Measurements from ENCODE around the gene TGM5.
"Not testable (repeated sequence)": the region's sequence is repeated elsewhere in the genome, so short reads cannot be mapped to it uniquely, and the experiment has no call there.

Gene TGM5

GRCh38 chr15:43239732-43240491, 26.8 kb downstream of the TGM5 start:
- Mint-ChIP-seq H3K27me3 (no peaks in the 10 kb centered on the region), H3K4me1 (no peaks in the 10 kb centered on the region), H3K4me3 (no peak overlapping the region), H3K9me3 (no peaks in the 10 kb centered on the region), H3K27ac (no peak overlapping the region), H3K36me3 (no peaks in the 10 kb centered on the region)

DNA sequence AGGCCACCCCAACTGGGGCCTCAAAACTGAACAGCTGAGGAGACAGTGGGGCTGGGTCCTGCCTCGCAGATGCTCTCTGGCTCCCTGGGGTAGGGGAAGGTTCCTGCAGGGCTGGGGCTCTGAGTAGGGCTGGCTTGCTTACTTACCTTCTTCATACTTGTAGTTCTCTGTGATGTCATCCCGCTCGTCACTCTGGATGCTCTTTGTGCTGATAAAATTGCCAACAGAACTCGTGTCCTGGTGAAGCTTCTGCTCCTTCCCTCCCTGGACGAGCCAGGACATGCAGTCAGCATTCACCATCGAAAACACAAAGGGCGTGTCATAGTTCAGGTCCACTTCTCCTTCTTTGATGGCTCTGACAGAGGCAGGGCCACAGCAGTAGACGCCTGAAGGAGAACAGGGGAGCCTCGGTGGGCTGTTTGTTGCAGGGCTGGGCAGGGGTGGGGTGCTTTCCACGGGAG, 28.0 kb downstream of the TGM5 start:
- Mint-ChIP-seq H3K36me3 (no peaks in the 10 kb centered on the region), H3K4me1 (no peaks in the 10 kb centered on the region), H3K27ac (no peak overlapping the region), H3K4me3 (no peak overlapping the region), H3K9me3 (no peaks in the 10 kb centered on the region), H3K27me3 (no peaks in the 10 kb centered on the region)

- H3K27me3 Mint-ChIP-seq: no peaks in the 10 kb centered on the region
- H3K4me1 Mint-ChIP-seq: no peaks in the 10 kb centered on the region
- H3K9me3 Mint-ChIP-seq: no peaks in the 10 kb centered on the region
- no peak overlapping the region for H3K27ac Mint-ChIP-seq
- H3K36me3 Mint-ChIP-seq: no peaks in the 10 kb centered on the region
- H3K4me3 Mint-ChIP-seq: no peak overlapping the region
Observed at GRCh38 chr15:43237842-43238470, 28.8 kb downstream of the TGM5 start.

GRCh38 chr15:43235536-43235935, 31.2 kb downstream of the TGM5 start:
- H3K27me3 Mint-ChIP-seq: no peaks in the 10 kb centered on the region
- H3K27ac Mint-ChIP-seq: no peak overlapping the region
- no peaks in the 10 kb centered on the region for H3K9me3 Mint-ChIP-seq
- H3K4me1 Mint-ChIP-seq: no peaks in the 10 kb centered on the region
- no peak overlapping the region for H3K4me3 Mint-ChIP-seq
- H3K36me3 Mint-ChIP-seq: no peaks in the 10 kb centered on the region

GRCh38 chr15:43232289-43232874, 34.3 kb downstream of the TGM5 start:
- H3K27ac Mint-ChIP-seq: no peak overlapping the region
- H3K36me3 Mint-ChIP-seq: no peaks in the 10 kb centered on the region
- no peaks in the 10 kb centered on the region for H3K4me1 Mint-ChIP-seq
- H3K9me3 Mint-ChIP-seq: no peaks in the 10 kb centered on the region
- H3K27me3 Mint-ChIP-seq: no peaks in the 10 kb centered on the region
- no peak overlapping the region for H3K4me3 Mint-ChIP-seq

DNA sequence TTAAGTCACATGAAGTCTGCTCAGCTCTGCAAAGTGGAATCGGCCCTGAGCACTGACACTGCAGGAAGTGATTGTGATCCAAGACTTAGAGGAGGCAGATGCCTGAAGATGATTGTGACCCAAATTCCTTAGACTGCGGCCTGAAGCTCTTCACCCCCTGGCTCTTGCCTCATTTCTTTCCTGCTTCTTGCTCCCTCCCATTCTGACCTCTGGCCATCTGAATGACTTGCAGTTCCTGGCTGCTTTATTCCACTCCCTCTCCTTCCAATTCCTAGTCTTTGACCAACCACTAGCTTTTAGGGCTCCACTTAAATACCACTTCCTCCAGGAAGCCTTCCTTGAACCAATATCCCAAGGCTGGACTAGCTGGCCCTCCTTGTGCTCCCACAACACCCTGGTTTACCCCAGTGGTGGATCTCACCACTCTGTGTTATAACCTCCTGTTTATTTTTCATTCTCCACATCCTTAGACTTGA, 36.0 kb downstream of the TGM5 start:
- no peaks in the 10 kb centered on the region for H3K9me3 Mint-ChIP-seq
- no peak overlapping the region for H3K27ac Mint-ChIP-seq
- peaks cover 3% of the 10 kb centered on the region for H3K4me1 Mint-ChIP-seq
- no peak overlapping the region for H3K4me3 Mint-ChIP-seq
- H3K36me3 Mint-ChIP-seq: no peaks in the 10 kb centered on the region
- no peaks in the 10 kb centered on the region for H3K27me3 Mint-ChIP-seq

GRCh38 chr15:43229977-43230376, 36.8 kb downstream of the TGM5 start:
- H3K27ac Mint-ChIP-seq: no peak overlapping the region
- H3K4me3 Mint-ChIP-seq: no peak overlapping the region
- no peaks in the 10 kb centered on the region for H3K36me3 Mint-ChIP-seq
- peaks cover 7% of the 10 kb centered on the region for H3K4me1 Mint-ChIP-seq
- H3K9me3 Mint-ChIP-seq: no peaks in the 10 kb centered on the region
- H3K27me3 Mint-ChIP-seq: peaks cover 2% of the 10 kb centered on the region

GRCh38 chr15:43226436-43227305, 40.1 kb downstream of the TGM5 start:
- H3K27ac Mint-ChIP-seq: no peak overlapping the region
- peaks cover 7% of the 10 kb centered on the region for H3K4me1 Mint-ChIP-seq
- no peaks in the 10 kb centered on the region for H3K36me3 Mint-ChIP-seq
- H3K27me3 Mint-ChIP-seq: peaks cover 5% of the 10 kb centered on the region
- H3K4me3 Mint-ChIP-seq: no peak overlapping the region
- no peaks in the 10 kb centered on the region for H3K9me3 Mint-ChIP-seq

- not testable (repeated sequence) for H3K9me3 Mint-ChIP-seq, H3K36me3 Mint-ChIP-seq, H3K27me3 Mint-ChIP-seq, H3K4me1 Mint-ChIP-seq, H3K4me3 Mint-ChIP-seq, H3K27ac Mint-ChIP-seq
Observed at GRCh38 chr15:43225950-43226255, 40.8 kb downstream of the TGM5 start.

DNA sequence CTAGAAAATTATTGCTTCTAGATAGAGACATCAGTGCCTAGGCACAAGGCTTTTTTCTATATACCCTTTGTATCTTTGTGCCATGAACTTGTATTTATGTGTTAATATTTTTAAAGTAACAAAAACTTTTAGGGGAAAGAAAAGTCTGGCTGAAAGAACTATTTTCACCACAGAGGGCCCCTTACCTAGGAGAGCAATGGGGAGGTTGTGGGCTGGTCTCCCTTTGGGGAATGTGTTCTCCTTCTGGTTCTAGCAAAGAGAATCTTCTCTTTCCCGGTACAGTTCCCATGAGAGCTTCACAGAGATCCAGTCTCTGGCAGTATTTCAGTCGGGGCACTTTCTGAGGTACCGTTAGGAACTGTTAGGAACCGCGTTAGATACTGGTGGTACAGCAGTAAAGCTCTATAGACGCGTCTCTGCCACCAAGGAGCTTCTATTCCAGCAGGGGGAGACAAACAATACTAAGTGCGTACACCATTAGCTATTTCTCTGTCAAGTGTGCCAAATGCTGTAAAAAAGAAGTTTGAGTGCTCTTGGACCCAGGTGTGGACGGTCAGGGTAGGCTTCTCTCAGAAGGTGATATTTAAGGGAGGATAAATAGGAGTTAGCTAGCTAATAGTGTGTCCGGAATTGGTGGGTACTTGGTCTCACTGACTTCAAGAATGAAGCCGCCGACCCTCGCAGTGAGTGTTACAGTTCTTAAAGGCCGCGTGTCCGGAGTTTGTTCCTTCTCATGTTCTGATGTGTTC, 41.4 kb downstream of the TGM5 start:
- Mint-ChIP-seq H3K27ac (no peak overlapping the region), H3K4me3 (no peak overlapping the region), H3K9me3 (no peaks in the 10 kb centered on the region), H3K4me1 (peaks cover 7% of the 10 kb centered on the region), H3K27me3 (peaks cover 5% of the 10 kb centered on the region), H3K36me3 (no peaks in the 10 kb centered on the region)

DNA sequence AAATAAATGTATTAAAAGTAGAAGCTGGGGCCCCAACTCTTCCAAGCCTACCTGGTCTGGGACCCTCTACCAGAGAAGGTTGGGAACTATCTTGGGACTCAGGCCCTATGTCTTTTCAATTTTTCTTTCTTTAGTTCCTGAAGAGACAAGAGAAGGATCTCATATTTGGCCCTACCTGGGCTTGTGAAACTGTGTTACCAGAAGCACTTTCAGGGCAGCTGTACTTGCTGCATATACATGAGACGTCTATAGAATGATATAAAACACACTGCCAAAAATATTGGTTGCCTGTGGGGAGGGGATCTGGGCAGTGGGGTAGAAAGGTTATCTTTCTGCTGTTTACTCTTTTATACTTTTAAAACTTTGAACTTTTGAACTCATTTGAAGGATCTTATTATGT, 45.3 kb downstream of the TGM5 start:
- no peaks in the 10 kb centered on the region for H3K36me3 Mint-ChIP-seq
- H3K27me3 Mint-ChIP-seq: peaks cover 5% of the 10 kb centered on the region
- no peaks in the 10 kb centered on the region for H3K9me3 Mint-ChIP-seq
- H3K4me1 Mint-ChIP-seq: peaks cover 7% of the 10 kb centered on the region
- no peak overlapping the region for H3K27ac Mint-ChIP-seq
- no peak overlapping the region for H3K4me3 Mint-ChIP-seq

DNA sequence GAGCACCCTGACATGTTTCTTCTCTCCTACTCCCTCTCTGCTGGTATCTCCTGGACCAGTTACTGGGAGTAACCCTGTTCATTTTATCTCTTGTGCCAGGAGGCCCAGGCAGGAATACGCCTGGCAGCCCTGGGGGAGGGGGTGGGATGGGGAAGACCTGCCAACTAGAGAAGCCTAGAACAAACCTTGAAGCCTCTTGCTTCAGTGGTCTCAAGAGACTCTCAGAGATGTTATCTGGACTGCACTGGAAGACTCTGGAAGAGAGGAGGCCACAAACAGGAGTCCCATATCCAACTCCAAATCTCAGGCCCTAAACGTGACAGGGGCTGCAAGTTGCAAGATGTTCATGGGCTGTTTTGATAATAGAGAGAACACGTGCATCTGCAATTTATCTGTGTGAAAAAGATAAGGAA, 45.7 kb downstream of the TGM5 start, which contains the start of gene EPB42:
EPB42 (minus strand) TSS at position 28 of the 413 bp plus-strand sequence. CDS start 193 bp downstream, outside the sequence.
- Mint-ChIP-seq H3K9me3 (no peaks in the 10 kb centered on the region), H3K4me1 (peaks cover 7% of the 10 kb centered on the region), H3K27me3 (peaks cover 5% of the 10 kb centered on the region), H3K36me3 (no peaks in the 10 kb centered on the region), H3K27ac (no peak within 1 kb of the TSS), H3K4me3 (no peak within 1 kb of the TSS)

DNA sequence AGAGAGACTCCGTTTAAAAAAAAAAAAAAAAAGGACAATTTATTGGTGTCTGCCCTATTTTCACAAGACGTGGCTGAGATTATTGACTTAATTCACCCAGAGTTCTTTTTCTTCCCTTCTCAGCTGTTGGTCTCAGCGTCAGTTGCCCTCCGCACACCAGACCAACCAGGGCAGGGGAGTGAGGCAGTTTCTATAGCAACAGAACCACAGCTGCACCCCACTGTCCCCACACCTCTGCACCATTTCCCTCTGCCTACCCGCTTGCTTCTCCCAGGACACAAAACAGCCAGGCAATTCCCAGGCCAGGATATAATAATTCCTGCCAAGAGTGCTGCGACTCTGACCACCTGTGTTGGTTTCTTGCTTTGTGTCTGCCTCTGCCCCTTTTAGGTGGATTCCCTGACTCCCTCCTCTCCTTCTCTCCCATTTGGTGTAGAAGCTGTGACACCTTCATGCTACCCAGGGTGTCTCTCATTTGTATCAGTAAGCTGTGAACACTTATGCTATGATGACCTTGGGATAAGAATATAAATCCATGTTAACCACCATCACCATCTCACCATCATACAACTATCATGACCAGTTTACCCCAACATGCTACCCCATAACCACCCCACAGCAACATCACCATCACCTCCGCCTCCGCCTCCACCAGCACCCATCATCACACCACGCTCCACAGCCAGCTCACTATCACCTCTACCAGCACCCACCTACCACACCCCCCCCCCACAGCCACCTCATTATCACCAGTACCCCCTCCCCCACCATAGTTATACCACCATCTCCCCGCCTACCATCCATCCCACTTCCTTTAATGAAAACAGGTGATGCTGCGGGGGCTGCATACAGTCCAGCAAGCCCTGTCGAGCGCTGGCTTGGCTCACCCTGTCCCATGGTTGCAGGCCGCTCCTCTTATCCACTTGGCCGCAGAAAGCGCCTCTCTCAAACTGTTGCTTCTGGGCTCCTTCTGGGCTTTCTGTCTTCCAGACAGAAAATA, 46.5 kb downstream of the TGM5 start:
- H3K4me3 Mint-ChIP-seq: no peak overlapping the region
- H3K27ac Mint-ChIP-seq: no peak overlapping the region
- no peaks in the 10 kb centered on the region for H3K4me1 Mint-ChIP-seq
- no peaks in the 10 kb centered on the region for H3K36me3 Mint-ChIP-seq
- no peaks in the 10 kb centered on the region for H3K9me3 Mint-ChIP-seq
- peaks cover 3% of the 10 kb centered on the region for H3K27me3 Mint-ChIP-seq
